Fibroblast of lung (primary cell): Measurements from ENCODE around the gene FGF18.

Experiments
- EZH2 ChIP-seq: IDR thresholded peaks from 2 replicates; pipeline ENCODE4 v1.5.1; 2012; ENCODE audit warnings: low read length, control low read depth, mild to moderate bottlenecking; ENCODE audit errors: missing control alignments
- TF ChIP-seq, protein P1 (sequence below), 2 donors: IDR thresholded peaks in 1 of 2; conservative IDR thresholded peaks in 1 of 2; 1 replicate in 1 of 2; 2 replicates in 1 of 2; pipeline ENCODE4 v1.5.1; 2011 to 2012; ENCODE audit warnings: low read length in 2 of 2, control low read depth in 1 of 2, inconsistent platforms in 1 of 2, low read depth in 1 of 2, mild to moderate bottlenecking in 1 of 2

DNA sequence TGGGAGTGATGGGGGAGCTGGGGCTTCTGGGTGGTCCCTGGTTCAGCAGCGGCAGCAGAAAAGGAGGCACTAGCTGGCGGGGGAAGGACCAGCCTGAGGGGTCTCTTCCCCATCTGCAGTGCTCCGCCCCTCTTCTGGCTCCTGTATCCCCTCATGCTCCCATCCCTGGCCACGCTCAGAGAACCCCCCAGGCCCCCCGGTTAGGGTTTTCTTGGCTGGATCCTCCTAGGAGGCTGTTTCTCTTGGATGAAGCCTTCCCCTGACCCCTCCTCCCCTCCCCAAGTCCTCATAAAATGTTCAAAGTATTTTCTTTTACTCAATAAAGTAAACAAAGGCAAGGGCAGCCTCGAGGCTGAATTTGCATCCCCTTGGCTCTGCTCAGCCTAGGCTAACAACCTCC, 60.8 kb downstream of the FGF18 start:
- TF ChIP-seq, protein P1, sequence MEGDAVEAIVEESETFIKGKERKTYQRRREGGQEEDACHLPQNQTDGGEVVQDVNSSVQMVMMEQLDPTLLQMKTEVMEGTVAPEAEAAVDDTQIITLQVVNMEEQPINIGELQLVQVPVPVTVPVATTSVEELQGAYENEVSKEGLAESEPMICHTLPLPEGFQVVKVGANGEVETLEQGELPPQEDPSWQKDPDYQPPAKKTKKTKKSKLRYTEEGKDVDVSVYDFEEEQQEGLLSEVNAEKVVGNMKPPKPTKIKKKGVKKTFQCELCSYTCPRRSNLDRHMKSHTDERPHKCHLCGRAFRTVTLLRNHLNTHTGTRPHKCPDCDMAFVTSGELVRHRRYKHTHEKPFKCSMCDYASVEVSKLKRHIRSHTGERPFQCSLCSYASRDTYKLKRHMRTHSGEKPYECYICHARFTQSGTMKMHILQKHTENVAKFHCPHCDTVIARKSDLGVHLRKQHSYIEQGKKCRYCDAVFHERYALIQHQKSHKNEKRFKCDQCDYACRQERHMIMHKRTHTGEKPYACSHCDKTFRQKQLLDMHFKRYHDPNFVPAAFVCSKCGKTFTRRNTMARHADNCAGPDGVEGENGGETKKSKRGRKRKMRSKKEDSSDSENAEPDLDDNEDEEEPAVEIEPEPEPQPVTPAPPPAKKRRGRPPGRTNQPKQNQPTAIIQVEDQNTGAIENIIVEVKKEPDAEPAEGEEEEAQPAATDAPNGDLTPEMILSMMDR (conservative IDR thresholded peaks at IDR 0.05 in 1 of 2, IDR thresholded peaks at IDR 0.05 in 1 of 2; ENCODE audit: low read depth in 1 of 2, low read length in 2 of 2) = no peak
- TF ChIP-seq EZH2 = no peak
